Measurements from ENCODE around the gene UTS2B.
A peak's percentile ranks its signal among the peaks of the same experiment; 100 is the strongest.
"Not testable (repeated sequence)": the region's sequence is repeated elsewhere in the genome, so short reads cannot be mapped to it uniquely, and the experiment has no call there.

UTS2B gene

DNA sequence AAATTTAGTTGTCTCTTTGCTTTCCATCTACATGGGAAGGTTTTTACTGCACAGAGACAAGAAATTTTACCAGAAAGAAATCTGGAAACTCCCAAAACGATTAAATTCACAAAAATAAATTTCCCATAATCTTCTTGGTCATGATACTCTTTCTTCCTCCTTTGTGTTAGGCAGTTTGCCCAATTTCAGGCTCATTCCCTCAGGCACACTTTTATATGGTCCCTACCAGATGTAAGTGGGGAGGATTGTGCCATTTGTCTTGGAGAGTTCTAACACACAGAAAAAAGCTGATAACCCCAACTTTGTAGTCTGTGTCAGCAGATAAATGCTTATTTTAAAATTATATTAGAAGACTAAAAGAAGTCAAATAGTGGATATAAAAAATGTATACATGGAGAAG, 50.2 kb downstream of the UTS2B start:
- DNase-seq: no peak

DNA sequence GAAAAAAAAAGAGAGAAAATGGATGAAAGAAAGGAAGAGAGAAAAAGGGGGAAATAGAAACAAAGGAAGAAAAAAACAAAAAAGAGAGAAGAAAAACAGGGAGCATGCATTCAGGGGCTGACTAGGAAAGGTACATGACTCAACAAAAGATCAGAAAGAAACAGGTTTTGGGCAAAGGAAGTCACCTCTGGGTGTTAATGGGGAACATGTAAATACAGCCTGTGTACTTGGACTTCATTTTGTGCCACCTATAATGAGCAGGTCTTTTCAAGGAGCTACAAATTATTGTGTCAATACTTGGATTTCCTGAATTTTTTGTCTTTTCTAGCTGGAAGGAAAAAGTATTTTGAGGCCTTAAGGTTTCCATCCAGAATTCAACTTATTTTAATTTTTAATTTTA, 54.6 kb downstream of the UTS2B start:
- no peak for DNase-seq

DNA sequence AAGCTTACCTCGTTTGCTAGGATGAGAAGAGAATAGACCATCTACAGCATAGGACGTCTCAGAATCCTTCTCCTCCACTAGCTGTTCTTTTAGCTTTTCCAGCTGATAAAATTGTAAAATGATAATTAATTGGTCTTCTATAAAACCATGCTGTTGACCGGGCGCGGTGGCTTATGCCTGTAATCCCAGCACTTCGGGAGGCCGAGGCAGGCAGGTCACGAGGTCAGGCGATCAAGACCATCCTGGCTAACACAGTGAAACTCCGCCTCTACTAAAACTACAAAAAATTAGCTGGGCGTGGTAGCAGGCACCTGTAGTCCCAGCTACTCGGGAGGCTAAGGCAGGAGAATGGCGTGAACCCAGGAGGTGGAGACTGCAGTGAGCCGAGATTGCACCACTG, 55.1 kb downstream of the UTS2B start:
- DNase-seq: not testable (repeated sequence)

DNA sequence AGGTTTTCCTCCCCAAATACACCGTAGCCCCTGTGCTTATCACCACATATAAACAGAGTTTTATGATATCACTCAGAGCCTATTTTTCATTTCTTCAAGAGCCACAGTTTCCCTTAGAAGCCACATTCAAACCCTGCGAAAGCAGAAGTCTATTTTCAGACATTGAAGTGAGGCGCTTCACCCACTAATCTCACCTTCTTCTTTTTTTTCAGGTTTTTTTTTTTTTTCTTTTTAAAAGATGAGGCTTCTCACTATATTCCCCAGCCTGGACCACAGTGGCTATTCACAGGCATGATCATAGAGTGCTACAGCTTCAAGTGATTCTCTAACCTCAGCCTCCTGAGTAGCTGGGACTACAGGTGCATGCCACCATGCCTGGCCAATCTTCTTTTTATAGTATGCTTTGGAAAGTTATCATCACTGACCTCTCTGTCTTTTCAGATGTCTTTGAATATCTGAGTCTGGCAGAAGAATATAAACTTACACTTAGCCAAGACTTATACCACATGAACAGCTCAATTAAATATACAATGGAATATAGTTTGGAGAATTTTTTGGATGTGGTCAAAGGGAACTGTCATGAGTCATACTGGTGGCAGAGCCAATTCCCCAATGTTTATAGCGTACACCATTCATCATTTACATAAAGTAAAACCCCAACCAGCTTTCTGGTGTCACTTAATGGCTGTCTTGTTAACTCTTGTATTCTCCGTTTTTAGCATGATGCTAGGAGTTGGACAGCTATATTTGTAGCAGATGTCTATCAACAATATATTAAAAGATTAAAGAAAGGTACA, 60.8 kb downstream of the UTS2B start:
- DNase-seq: no peak

DNA sequence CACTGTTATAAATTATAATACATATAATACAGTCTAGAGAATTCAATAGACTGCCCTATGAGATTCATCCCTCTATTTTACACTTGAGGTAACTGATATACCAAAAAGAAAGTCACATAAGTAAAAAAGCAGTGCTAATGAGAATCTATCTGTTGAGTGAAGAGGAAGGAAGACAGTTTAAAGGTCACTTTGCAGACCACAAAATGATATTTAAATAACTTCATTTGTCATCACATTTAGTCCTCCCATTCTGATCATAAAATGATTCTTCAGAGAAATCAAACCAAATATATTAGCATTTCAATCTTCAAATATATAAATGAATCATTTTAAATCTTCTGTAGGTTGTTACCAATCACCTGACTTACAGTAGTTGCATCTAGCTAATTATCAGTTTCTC, 61.6 kb downstream of the UTS2B start:
- no peak for DNase-seq

DNA sequence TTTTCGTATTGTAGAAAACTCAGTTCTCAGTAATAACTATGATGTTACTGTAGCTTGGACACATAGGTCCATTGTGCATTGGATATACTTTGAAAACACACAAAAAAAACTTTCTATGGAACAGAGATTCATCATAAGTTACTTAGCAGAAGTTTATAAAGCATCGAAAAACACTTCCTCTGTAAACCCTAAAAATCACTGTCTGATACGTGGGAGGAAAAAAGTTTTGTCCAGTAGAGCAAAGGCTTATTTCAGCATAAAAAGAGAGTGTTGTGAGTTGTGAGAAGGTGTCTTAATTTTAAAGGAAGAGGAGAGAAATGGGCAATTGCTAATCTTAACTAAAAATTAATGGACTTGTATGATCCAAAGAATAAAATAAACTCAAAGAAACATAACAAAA, 66.5 kb downstream of the UTS2B start:
- no peak for DNase-seq

DNA sequence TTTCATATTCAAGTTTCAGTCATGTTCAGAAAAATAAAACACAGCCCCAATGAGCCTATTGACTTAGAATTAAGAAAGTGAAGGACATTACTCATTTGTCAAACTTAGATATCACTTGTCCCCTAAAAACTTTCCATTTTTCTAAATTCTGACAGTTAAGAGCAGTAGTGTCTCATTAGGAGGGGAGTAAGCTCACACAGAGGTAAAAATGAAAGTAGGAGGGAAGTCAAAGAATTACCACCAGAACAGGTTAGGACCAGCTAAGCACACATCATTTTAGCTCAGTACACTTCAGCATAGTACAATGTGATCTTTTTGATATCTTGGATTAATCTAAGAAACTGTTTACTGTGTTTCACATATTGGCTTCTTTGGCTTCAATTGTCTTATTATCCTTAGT, 67.0 kb downstream of the UTS2B start:
- DNase-seq: no peak

DNA sequence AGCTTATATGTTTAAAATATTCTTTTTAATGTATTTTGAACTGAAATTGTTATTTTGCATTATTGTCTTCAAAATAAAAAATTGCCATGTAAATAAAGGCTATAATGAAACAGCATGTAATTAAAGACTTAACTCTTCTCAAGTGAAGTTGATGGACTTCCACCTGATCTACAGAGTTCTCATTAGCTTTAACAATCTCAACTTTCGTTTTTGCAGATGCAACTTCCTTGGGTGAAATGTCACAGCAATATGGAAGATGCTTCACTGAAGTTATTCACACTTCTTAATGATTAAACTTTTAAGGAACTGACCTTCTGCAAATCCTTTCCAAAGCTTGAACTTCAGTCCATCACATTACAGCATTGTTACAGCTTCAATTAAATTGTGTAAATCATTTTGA, 67.7 kb downstream of the UTS2B start:
- no peak for DNase-seq

DNA sequence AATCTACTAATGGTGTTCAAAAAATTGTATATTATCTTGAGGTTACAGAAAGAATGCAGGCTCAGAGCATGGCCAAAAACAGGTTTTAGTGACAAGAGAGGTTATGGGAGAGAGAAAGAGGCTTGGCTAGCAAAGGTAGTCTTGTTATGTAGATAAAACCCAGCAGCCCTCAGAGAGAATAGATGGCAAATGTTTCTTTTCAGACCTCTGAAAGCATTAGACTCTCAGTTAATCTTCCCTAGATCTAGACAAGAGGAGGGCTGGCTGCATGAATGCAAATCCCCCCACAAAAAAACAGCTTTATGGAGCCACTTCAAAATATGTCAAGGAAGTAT, 69.1 kb downstream of the UTS2B start:
- no peak for DNase-seq

DNA sequence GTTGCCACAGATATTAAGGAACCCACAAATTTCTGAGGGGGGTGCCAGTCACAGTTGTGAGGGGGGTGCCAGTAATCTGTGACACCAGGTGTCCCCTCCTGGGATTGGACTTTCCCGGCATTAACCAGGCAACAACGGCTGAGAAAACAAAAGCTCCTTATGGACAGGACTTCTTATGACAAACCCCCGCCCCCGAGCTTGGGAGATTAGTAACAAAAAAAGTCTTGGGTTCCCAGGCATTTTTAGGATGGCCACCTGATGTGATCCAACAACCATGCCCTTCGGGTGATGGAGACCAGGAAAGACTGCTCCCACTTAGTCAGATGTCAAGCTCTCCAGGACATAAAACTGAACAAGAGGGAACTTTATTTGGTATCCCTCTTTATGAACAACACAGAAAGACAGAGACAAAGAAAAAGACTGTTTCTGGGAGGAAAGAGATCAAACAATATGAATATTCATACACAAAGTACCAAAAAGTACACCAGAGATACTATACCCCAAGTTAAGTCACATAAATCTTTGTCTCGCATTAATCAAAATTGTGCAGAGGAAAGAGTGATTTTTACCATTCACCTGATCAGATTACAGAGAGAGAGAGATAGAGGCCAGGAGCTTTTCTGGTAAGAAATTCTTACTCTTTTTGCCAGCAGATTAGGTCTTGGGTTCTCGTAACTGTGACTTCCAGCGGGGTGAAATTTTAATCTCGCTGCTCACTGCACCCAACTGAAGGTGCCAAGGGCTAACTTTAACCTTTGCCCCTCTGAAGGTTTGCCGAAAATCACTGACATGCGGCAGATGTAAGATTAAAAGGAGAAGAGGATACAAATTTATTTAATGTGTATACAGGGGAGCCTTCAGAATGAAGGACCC, 69.7 kb downstream of the UTS2B start:
- no peak for DNase-seq

DNA sequence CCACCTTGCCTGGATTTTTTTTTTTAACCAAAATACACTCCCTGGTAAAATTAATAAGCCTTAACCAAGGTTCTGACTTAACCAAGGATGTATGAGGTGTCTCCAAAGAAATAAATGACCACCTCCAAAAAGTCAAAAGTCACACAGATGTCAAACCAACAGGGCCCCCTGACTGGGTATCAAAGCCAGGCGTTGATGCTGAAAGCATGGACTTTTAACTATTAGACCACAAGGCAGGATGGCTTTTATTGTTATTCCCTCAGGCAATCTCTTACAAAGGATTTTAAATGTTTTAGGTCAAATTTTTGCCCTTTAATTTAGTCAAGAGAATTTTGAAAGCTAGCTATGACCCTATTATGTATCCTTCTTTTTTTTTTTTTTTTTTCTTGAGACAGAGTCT, 70.8 kb downstream of the UTS2B start:
- no peak for DNase-seq

DNA sequence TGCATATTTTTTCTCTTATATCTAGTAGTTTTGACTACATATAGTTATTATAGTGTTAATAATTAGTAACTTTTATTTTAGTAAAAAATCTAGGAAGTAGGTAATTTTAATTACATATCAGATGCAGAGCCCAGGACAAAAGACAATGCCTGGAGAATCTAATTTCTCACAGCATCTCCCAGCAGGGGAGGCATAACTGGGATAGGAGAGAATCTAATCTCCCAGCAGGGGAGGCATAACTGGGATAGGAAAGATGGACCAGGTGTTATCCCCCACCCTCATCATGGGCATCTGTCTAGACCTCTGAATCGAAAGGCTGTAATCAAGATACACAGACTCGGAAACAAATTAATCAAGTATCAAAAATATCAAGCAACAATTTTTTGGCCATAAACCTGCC, 73.0 kb downstream of the UTS2B start:
- no peak for DNase-seq

DNA sequence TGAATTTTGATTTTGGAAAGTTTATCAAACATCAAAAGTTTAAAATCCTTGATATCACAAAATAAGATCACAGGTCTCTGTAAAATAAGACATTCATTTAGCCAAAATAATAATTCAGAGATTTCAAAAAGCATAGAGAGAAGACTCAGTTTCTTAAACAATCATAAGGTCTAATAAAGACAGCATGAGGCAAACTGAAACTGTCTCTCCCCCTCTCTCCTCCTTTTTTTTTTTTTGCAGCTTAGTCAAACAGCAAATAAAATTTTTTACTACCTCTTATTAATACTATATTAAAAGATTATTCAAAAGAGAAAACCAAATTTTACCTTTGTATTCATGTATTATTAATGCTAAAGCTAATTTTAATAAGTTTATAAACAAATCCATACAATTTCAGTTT, 73.9 kb downstream of the UTS2B start:
- no peak for DNase-seq

DNA sequence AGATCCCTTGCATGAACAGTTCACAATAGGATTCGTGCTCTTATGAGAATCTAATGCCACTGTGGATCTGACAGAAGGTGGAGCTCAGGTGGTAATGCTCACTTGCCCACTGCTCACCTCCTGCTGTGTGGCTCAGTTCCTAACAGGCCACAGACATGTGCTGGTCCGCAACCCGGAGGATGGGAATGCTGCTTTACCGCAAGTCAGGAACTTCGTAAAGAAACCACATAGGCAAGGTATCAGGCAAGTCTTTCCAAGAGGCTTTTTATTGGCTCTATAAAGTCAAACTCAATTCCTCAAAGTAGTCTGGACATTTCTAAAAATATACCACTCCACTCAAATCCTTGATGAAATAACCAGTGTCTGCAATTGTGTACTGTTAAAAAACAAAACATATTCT, 75.2 kb downstream of the UTS2B start:
- DNase-seq: no peak

DNA sequence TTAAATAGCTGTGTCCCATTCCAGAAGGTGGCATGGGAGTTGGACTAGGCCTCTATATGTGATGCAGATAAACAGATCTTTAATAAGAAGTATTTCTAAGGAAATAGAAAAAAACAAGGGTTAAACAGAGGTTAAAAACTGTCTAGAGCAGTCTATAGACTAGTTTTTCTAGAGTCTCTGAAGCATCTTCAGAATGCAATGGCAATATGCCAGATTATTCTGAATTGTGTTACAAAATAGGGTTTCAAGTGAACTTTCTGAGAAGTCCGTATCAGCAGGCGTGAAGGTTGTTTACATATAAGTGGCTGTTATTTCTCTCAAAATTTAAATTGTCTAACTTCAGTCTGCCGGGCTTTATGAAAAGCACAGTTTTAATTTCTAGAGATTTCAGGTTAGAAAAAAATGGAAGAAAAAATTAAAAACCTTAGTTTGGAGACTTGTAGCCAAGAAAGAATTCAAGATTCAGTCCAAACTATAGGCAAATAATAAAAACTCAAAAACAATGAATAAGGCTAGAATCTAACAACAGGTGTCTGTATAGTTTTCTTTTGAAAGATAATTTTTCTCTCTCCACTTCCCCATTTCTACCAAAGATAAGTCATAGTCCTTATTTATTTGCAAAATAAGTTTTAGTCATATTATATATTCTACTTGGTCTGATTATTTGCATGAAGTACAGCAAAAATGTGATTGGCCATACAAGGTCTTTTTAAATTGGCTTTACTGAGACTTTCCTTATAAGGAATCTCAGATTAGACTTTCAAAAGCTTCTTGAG, 76.0 kb downstream of the UTS2B start:
- no peak for DNase-seq

DNA sequence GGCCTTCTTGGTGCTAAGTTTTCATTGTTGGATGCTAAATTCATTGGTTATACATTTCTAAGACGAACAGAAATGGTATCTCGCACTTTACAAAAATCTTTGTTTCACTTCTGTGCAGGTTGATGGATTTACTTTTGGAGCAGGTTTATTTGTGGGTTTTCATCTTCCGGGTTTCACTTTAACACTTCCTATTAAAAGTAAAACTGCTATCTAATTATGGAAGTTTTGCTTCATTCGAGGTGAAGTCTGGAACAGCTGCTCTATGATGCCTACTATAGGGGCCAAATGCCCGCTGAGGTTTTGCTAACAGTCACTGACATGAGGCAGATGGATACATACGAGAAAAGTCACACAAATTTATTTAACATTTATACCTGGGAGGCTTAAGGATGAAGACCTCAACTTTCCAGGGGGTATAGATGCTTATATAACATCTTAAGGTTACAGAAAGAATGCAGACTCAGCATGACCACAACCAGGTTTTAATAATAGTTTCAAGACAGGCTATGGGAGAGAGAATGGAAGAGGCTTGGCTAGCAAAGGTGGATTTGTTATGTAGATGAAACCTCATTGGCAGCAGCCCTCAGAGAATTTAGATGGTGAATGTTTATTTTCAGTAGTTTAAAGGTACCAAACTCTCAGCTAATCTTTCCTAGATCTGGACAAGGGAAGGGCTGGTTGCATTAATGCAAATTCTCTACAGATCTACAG, 77.1 kb downstream of the UTS2B start:
- no peak for DNase-seq

DNA sequence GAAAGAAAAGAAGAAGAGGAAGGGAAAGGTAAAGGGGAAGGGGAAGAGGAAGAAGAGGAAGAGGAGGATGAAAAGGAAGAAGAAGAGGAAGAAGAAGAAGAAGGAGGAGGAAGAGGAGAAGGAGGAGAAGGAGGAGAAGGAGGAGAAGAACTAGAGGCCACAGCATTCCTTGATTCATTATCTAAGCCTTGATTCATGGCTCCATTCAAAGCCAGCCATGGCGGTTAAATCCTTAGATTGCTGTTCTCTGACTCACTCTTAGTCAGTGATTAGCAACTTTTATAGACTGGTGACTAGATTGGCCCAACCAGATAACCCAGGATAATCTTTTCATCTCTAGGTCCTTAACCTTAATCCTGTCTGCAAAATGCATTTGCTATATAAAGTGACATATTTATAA, 83.7 kb downstream of the UTS2B start:
- DNase-seq: no peak

DNA sequence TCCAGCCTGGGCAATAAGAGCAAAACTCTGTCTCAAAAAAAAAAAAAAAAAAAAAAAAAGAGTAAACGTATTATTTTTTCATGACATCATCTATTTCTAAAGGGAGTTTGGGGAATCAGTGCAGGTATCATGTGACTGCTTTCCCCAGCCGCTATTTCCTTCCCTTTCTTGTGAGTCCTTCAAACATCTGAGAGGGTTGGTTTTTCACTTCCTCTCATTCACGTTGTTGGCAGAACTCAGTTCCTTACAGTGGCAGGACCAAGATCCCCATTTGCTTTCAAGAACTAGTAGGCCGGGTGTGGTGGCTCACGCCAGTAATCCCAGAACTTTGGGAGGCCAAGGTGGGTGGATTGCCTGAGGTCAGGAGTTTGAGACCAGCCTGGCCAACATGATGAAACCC, 84.3 kb downstream of the UTS2B start:
- peak in 1 of 5 experiments; percentile 27 for DNase-seq

DNA sequence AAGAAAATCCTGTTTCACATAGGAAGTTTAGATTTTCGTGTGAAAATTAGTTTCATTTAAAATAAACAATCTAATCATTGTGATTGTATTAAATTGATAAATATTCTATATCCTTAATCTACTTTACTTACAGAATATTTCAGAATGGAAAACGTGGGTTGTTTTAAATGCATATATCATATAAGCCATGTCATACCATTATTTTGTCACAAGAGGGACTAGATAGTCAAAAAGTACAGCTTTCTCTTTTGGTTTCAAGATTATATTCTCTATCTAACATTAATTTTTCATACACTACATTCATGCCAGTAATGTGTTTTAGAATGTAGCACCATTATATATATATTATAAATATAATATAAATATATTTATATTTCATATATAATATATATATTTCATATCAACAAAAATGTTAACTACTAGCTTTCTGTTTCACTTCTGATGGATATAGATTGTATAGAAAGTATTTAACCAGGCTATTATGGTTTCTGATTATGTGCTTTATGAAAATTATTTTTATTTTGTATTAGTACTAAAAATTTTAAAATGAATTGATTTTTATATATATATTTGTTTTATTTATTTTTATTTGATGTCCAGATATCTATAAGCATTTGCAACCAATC, 86.0 kb downstream of the UTS2B start:
- DNase-seq: peak in 1 of 5 experiments; percentile 5

DNA sequence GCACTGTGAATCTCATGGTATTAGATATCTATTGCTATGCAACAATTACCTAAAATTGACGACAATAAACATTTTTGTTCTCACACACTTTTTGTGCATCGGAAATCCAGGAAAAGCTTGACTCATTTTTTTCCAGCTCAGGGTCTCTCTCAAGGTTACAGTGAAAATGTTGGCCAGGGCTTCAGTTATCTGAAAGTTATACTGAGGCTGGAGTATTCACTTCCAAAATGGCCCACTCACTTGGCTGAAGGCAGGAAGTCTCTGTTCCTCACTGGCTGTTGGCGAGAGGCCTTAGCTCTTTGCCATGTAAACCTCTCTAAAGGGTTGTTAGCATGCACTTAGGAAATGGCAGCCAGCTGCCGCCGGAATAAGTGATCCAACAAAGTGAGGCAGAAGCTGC, 89.8 kb downstream of the UTS2B start:
- DNase-seq: no peak

DNA sequence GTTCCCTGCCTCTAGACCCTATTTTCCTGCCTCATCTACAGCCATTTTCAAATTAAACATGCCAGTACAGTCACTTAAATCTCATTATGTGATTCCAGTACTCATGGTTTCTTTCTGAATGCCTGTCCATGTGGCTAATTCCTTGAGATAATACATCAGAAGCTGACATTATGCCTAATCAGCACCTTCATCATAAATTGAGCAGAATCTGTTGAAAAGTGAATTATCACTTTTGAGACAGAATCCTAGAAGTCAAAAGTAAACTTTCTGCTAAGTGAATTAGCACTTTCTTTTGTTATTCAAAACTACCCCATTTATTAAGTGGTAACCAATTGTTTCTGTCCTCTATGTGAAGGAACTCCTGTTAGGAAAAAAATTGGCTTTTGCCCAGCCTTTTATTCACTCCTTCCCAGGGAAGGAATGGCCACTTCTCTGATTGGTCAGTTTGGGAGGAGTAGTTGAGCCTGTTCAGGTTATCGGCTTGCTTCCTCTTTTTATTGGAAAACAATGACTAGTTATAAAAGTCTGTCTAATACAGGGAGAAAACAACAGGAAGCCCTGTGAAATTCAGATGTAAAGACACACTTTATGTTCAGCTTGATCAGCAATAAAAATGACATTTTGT, 90.8 kb downstream of the UTS2B start:
- DNase-seq: no peak

DNA sequence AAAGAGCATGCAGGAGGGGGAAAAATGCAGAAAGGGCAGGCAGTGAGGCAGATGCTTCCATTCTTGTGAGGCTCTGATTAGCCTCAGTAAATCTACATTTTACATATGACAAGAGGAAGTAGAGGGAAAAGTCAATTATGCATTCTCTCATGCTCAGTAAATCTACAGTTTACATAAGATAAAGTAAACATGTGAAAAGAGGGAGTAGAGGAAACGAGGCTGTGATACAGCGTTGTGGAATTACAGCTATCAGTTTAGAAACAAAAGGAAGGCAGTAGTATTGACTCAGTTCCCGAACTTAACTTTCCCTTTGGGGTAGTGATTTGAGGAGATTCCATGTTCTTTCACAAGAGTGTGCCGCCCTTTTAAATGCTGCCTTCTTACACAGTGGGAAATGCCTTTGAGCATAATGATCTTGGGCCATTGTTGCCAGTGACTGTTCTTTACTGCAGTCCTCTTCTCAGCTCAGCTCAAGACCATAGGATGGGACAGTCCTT, 92.0 kb downstream of the UTS2B start:
- no peak for DNase-seq

Data from T-helper 2 cell (primary cell).